ENCODE results near the gene BEGAIN.

GRCh38 chr14:100634026-100634425 lies 46.8 kb upstream of the BEGAIN start:
- TF ChIP-seq POLR2A (IDR thresholded peaks at IDR 0.05) (no peak), CTCF (IDR thresholded peaks at IDR 0.05) (no peak), POLR2AphosphoS5 (IDR thresholded peaks at IDR 0.05) (no peak), EP300 (IDR thresholded peaks at IDR 0.05) (no peak)
